Mucosa of descending colon (tissue), 3 donors: ENCODE data around the gene MAML3. TPM values are rescaled to one million over a fixed set of nuclear protein-coding genes. Genes with fewer than 3 reads are reported as not detected.
A peak's percentile ranks its signal among the peaks of the same experiment; 100 is the strongest.

ENCODE experiments used
- ATAC-seq: fragments of 200-7000 bp; cut with Tn5 transposase; one replicate; pipeline ENCODE4 v1.9.1; 2020; ENCODE audit warnings: mild to moderate bottlenecking, moderate library complexity
- DNase-seq, 3 donors: peaks; one replicate each; pipeline ENCODE4 v3.0.0-alpha.2; 2020
- H3K36me3 ChIP-seq: fragments of 200-600 bp; one replicate; pipeline ENCODE4 v1.8.0; 2021; ENCODE audit warnings: low read depth, mild to moderate bottlenecking
- H3K4me1 ChIP-seq: fragments of 200-600 bp; one replicate; pipeline ENCODE4 v1.8.0; 2021; ENCODE audit warnings: low read depth, mild to moderate bottlenecking
- H3K4me3 ChIP-seq: fragments of 200-600 bp; one replicate; pipeline ENCODE4 v1.8.0; 2021; ENCODE audit warnings: mild to moderate bottlenecking
- H3K9me3 ChIP-seq: fragments of 200-600 bp; one replicate; pipeline ENCODE4 v1.8.0; 2021; ENCODE audit warnings: mild to moderate bottlenecking
- CTCF ChIP-seq: fragments of 200-600 bp; IDR thresholded peaks from one replicate; pipeline ENCODE4 v1.8.0; 2022; ENCODE audit warnings: antibody characterized with exemption, mild to moderate bottlenecking
- intact Hi-C, 2 donors: fragments of 100-400 bp; cut with DNase I in 1 of 2; cut with micrococcal nuclease in 1 of 2; formaldehyde crosslinking; loops; one replicate each; pipeline versions ENCODE4 v1.11.0 to v1.11.1; 2022; cut with DNase I, micrococcal nuclease
- total RNA-seq, 3 donors: library from RNA; stranded (reverse); fragmentation: NEBNext Ultra II Directional in 2 of 3; extraction: Animal tissue kit (Norgen Biotek cat#: 25700) in 2 of 3; gene quantifications; one replicate each; pipeline versions ENCODE4 v1.2.1 to v1.2.4, GENCODE V29; 2021 to 2023
- donor health status: DM: no; HTN: no; CAD: no; lungs with moderate emphysema.
- donor health status: DM: no; HTN: no; CAD: no.
- donor health status: DM: no; HTN: yes; CAD: no.

MAML3 gene
- total RNA-seq, 3 donors from 2014 or later = 10.4 to 23.5 (median 14.8) TPM

DNA sequence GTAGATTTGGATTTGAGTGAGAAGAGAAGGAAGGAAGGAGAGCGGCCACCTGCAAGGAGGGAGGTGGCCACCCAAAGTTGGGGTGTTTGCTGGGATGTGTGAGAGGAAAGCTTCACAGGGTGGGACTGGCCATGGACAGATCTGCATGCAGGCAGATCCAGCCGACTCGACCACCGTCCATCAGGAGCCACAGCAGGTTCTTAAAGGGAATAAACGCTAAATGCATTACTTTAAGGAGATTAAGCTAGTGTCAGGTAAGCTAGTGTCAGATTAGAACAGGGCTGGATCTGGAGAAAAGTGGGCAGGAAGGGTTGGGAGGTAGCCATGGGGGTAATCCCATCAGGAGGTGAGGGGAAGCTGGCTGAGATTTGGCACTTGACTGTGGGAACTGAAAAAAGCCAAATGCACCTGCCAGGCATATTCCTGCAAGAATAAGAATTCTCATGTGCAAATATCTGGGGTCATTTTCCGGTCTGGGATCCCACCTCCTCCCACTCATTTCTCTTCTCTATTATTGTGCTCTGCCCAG, 408.8 kb downstream of the MAML3 start:
- H3K4me3 ChIP-seq = no peak overlapping the region
- intact Hi-C loops = no loop called here
- no peak for TF ChIP-seq CTCF
- DNase-seq (no peak), ATAC-seq (no peak)
- no peaks in the 10 kb centered on the region for H3K36me3 ChIP-seq
- H3K9me3 ChIP-seq = no peaks in the 10 kb centered on the region
- H3K4me1 ChIP-seq = peaks cover 2% of the 10 kb centered on the region

DNA sequence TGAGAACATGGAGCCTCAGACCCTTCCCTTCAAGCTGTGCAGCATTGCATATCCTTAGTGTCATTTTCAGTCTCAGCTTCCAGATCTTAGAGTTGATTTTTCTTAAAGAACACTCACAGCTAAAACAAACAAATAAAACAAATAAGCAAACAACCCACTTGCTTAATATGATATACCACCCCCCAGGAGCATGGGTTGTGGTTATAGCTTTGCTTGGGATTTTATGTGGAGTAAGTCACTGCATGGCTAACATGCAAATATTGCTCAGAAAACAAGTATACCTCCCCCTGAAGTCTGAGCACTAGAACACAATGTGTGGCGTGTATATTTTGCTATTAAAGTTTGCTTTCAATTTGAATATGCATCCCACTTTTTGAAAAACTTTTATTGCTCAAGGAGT, 409.8 kb downstream of the MAML3 start:
- ATAC-seq (no peak), DNase-seq (no peak)
- no peaks in the 10 kb centered on the region for H3K36me3 ChIP-seq
- H3K9me3 ChIP-seq = no peaks in the 10 kb centered on the region
- H3K4me1 ChIP-seq = peaks cover 4% of the 10 kb centered on the region
- intact Hi-C loops = no loop called here
- no peak overlapping the region for H3K4me3 ChIP-seq
- no peak for TF ChIP-seq CTCF

DNA sequence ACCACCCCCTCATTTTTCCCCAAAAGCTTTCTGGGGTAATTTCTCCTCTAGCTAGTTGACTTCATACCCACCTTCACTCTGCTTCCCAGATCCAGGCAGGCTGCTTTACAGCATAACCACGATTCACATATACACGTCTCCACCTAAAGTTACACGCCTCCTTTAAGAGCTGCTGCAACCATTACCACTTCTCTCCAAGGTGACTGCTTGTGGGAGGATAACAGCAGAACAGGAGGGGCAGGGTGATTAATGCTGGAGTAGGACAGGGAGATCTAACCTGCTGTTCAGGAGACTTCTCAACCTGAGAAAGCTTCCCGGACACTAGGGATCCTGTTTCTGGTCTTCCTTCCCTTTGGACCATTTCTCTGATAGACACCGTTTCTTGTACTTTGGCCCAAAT, 411.0 kb downstream of the MAML3 start:
- DNase-seq (no peak), ATAC-seq (no peak)
- Histone ChIP-seq H3K9me3 (no peaks in the 10 kb centered on the region), H3K4me3 (no peak overlapping the region), H3K4me1 (peaks cover 4% of the 10 kb centered on the region), H3K36me3 (no peaks in the 10 kb centered on the region)
- intact Hi-C loops = no loop called here
- no peak for TF ChIP-seq CTCF

GRCh38 chr4:139740531-139741041, 413.4 kb downstream of the MAML3 start:
- Histone ChIP-seq H3K36me3 (no peaks in the 10 kb centered on the region), H3K4me1 (peaks cover 4% of the 10 kb centered on the region), H3K9me3 (no peaks in the 10 kb centered on the region), H3K4me3 (no peak overlapping the region)
- intact Hi-C loops = no loop called here
- no peak for TF ChIP-seq CTCF
- DNase-seq = peak in 2 of 3 donors; percentile 38 to 41
- ATAC-seq = peak; percentile 81

- no peak overlapping the region for H3K4me3 ChIP-seq
- no peaks in the 10 kb centered on the region for H3K36me3 ChIP-seq
- ATAC-seq = peak; percentile 10
- intact Hi-C loops = no loop called here
- TF ChIP-seq CTCF = no peak
- no peak for DNase-seq
- H3K4me1 ChIP-seq = peaks cover 4% of the 10 kb centered on the region
- no peaks in the 10 kb centered on the region for H3K9me3 ChIP-seq
Observed at GRCh38 chr4:139740121-139740520, 413.9 kb downstream of the MAML3 start.
